CD4-positive, alpha-beta memory T cell (primary cell): ENCODE data around the gene SGTB. TPM values are rescaled to one million over a fixed set of nuclear protein-coding genes. Genes with fewer than 3 reads are reported as not detected.
A peak's percentile ranks its signal among the peaks of the same experiment; 100 is the strongest.

Experiments used
- CTCF ChIA-PET: fragments of 350-600 bp; sonication (Branson Sonifier 250); formaldehyde crosslinking; loops from one replicate; lab custom pipeline; 2021; ENCODE audit warnings: inconsistent platforms; ENCODE audit not compliant: partially characterized antibody; lab: Charles Lee
- POLR2A ChIA-PET: fragments of 350-600 bp; sonication (Branson Sonifier 250); formaldehyde crosslinking; loops from one replicate; lab custom pipeline; 2021; ENCODE audit not compliant: partially characterized antibody; lab: Charles Lee
- DNase-seq, 5 donors: peaks; one replicate each; pipeline versions ENCODE4 v3.0.0 to v3.0.0-alpha.2; 2020 to 2022; ENCODE audit warnings: mixed read lengths in 1 of 5
- H3K27ac ChIP-seq: one replicate; pipeline ENCODE4 v1.7.0; 2013; ENCODE audit warnings: low read depth, low read length
- H3K27me3 ChIP-seq: 2 replicates; pipeline ENCODE4 v1.7.0; 2013; ENCODE audit warnings: mild to moderate bottlenecking, low read length, moderate library complexity; ENCODE audit not compliant: insufficient read depth
- H3K36me3 ChIP-seq: 2 replicates; pipeline ENCODE4 v1.7.0; 2013; ENCODE audit warnings: mild to moderate bottlenecking, low read length, moderate library complexity; ENCODE audit not compliant: insufficient read depth
- H3K4me1 ChIP-seq: 2 replicates; pipeline ENCODE4 v1.7.0; 2013; ENCODE audit warnings: mild to moderate bottlenecking, low read length, moderate library complexity; ENCODE audit not compliant: insufficient read depth
- H3K4me3 ChIP-seq, 2 donors: one replicate each; pipeline ENCODE4 v1.7.0; 2013; ENCODE audit warnings: low read length in 2 of 2, mild to moderate bottlenecking in 1 of 2
- H3K9me3 ChIP-seq, 2 donors: one replicate each; pipeline ENCODE4 v1.7.0; 2013; ENCODE audit warnings: low read length in 2 of 2, control low read depth in 1 of 2; ENCODE audit not compliant: control insufficient read depth in 1 of 2
- H3K27ac Mint-ChIP-seq, 7 donors: one replicate each; pipeline ENCODE4 v1.8.0; 2020 to 2021; ENCODE audit warnings: mixed read lengths in 7 of 7, mild to moderate bottlenecking in 6 of 7, inconsistent platforms in 3 of 7, moderate library complexity in 3 of 7
- H3K27me3 Mint-ChIP-seq, 2 donors: one replicate each; pipeline ENCODE4 v1.8.0; 2020 to 2021; ENCODE audit warnings: mixed read lengths in 2 of 2
- H3K36me3 Mint-ChIP-seq, 2 donors: one replicate each; pipeline ENCODE4 v1.8.0; 2020 to 2021; ENCODE audit warnings: mixed read lengths in 2 of 2, inconsistent platforms in 1 of 2, mild to moderate bottlenecking in 1 of 2
- H3K4me1 Mint-ChIP-seq, 4 donors: one replicate each; pipeline ENCODE4 v1.8.0; 2020 to 2021; ENCODE audit warnings: mixed read lengths in 4 of 4, mild to moderate bottlenecking in 1 of 4
- H3K4me3 Mint-ChIP-seq, 8 donors: one replicate each; pipeline ENCODE4 v1.8.0; 2020 to 2021; ENCODE audit warnings: mixed read lengths in 8 of 8, mild to moderate bottlenecking in 7 of 8, moderate library complexity in 6 of 8, inconsistent platforms in 3 of 8
- H3K9me3 Mint-ChIP-seq, 8 donors: one replicate each; pipeline ENCODE4 v1.8.0; 2020 to 2021; ENCODE audit warnings: mixed read lengths in 8 of 8, mild to moderate bottlenecking in 5 of 8, inconsistent platforms in 3 of 8, moderate library complexity in 1 of 8
- intact Hi-C: fragments of 100-400 bp; cut with micrococcal nuclease; formaldehyde crosslinking; loops from one replicate; pipeline ENCODE4 v1.15.1; 2023
- polyA plus RNA-seq, 2 donors: library from polyadenylated mRNA; unstranded; fragments of 300-500 nt; fragmentation: Illumina TruSeq; gene quantifications; one replicate each; pipeline ENCODE4 v1.2.3, GENCODE V29; 2021
- total RNA-seq, 2 experiments: library from RNA; stranded (reverse); gene quantifications; one replicate each; pipeline ENCODE4 v1.2.3, GENCODE V29; 2021

SGTB gene
- total and polyA plus RNA-seq, 4 experiments from 2014 or later = 9.3 to 46.5 (median 32.4) TPM

GRCh38 chr5:65749956-65750355 lies 28.0 kb upstream of the SGTB start:
- POLR2A ChIA-PET = no interaction called here
- H3K27ac Mint-ChIP-seq = no peak overlapping the region
- H3K27me3 Mint-ChIP-seq = no peaks in the 10 kb centered on the region

GRCh38 chr5:65749221-65749844 lies 27.4 kb upstream of the SGTB start:
- no peaks in the 10 kb centered on the region for H3K36me3 Mint-ChIP-seq
- no peaks in the 10 kb centered on the region for H3K4me1 ChIP-seq
- no peak overlapping the region for H3K27ac ChIP-seq
- no peaks in the 10 kb centered on the region for H3K4me1 Mint-ChIP-seq
- H3K9me3 ChIP-seq = no peaks in the 10 kb centered on the region
- no peaks in the 10 kb centered on the region for H3K27me3 Mint-ChIP-seq
- no peak overlapping the region for H3K4me3 Mint-ChIP-seq
- no peak for DNase-seq
- H3K4me3 ChIP-seq = no peak overlapping the region
- no peaks in the 10 kb centered on the region for H3K27me3 ChIP-seq
- H3K27ac Mint-ChIP-seq = no peak overlapping the region
- no peaks in the 10 kb centered on the region for H3K9me3 Mint-ChIP-seq
- intact Hi-C loops = no loop called here
- ChIA-PET POLR2A (no interaction called here), CTCF (no interaction called here)
- H3K36me3 ChIP-seq = no peaks in the 10 kb centered on the region

More at GRCh38 chr5:65749956-65750355, 28.0 kb upstream of the SGTB start:
- DNase-seq = no peak
- Histone ChIP-seq H3K9me3 (no peaks in the 10 kb centered on the region), H3K36me3 (no peaks in the 10 kb centered on the region), H3K4me3 (no peak overlapping the region), H3K4me1 (no peaks in the 10 kb centered on the region), H3K27ac (no peak overlapping the region), H3K27me3 (no peaks in the 10 kb centered on the region)
- Mint-ChIP-seq H3K36me3 (no peaks in the 10 kb centered on the region), H3K9me3 (no peaks in the 10 kb centered on the region), H3K4me1 (no peaks in the 10 kb centered on the region), H3K4me3 (no peak overlapping the region)
- CTCF ChIA-PET = no interaction called here
- intact Hi-C loops = no loop called here

- Histone ChIP-seq H3K9me3 (no peaks in the 10 kb centered on the region), H3K4me3 (no peak overlapping the region), H3K36me3 (no peaks in the 10 kb centered on the region), H3K27ac (no peak overlapping the region), H3K27me3 (no peaks in the 10 kb centered on the region), H3K4me1 (no peaks in the 10 kb centered on the region)
- Mint-ChIP-seq H3K4me3 (no peak overlapping the region), H3K4me1 (peaks cover 0 to 6% (median 0%) of the 10 kb centered on the region in 4 donors), H3K36me3 (no peaks in the 10 kb centered on the region), H3K9me3 (peaks cover 0 to 3% (median 0%) of the 10 kb centered on the region in 8 donors), H3K27ac (peak overlapping the region in 1 of 7 donors; percentile 1), H3K27me3 (no peaks in the 10 kb centered on the region)
- ChIA-PET POLR2A (no interaction called here), CTCF (interaction anchor here (0.9 kb wide), 1 partner anchor 17 kb away, joined by 3 read pairs; no protein-coding TSS in a partner anchor)
- intact Hi-C loops = loop anchor here (1.0 kb wide), 1 partner anchor 429 kb away; no protein-coding TSS in a partner anchor
- peak in 4 of 5 donors; percentile 15 to 30 (median 17) for DNase-seq
Measured at GRCh38 chr5:65742565-65743231, 20.8 kb upstream of the SGTB start.

- H3K27ac ChIP-seq = no peak overlapping the region
- intact Hi-C loops = no loop called here
- Mint-ChIP-seq H3K27ac (no peak overlapping the region), H3K4me1 (peaks cover 0 to 11% (median 4%) of the 10 kb centered on the region in 4 donors), H3K9me3 (peaks cover 0 to 3% (median 0%) of the 10 kb centered on the region in 8 donors), H3K36me3 (no peaks in the 10 kb centered on the region), H3K27me3 (no peaks in the 10 kb centered on the region), H3K4me3 (no peak overlapping the region)
- H3K4me1 ChIP-seq = no peaks in the 10 kb centered on the region
- no peaks in the 10 kb centered on the region for H3K9me3 ChIP-seq
- no peak overlapping the region for H3K4me3 ChIP-seq
- CTCF ChIA-PET = interaction anchor here (1.2 kb wide), 1 partner anchor 12 kb away, joined by 3 read pairs; no protein-coding TSS in a partner anchor
- POLR2A ChIA-PET = no interaction called here
- no peak for DNase-seq
- no peaks in the 10 kb centered on the region for H3K27me3 ChIP-seq
- no peaks in the 10 kb centered on the region for H3K36me3 ChIP-seq
Measured at GRCh38 chr5:65739162-65739561, 17.3 kb upstream of the SGTB start.

GRCh38 chr5:65738305-65738704 lies 16.4 kb upstream of the SGTB start:
- Histone ChIP-seq H3K27me3 (no peaks in the 10 kb centered on the region), H3K27ac (no peak overlapping the region), H3K4me3 (no peak overlapping the region), H3K9me3 (no peaks in the 10 kb centered on the region), H3K36me3 (no peaks in the 10 kb centered on the region), H3K4me1 (no peaks in the 10 kb centered on the region)
- no peaks in the 10 kb centered on the region for H3K27me3 Mint-ChIP-seq
- DNase-seq = no peak
- ChIA-PET POLR2A (no interaction called here), CTCF (interaction anchor here (1.2 kb wide), 1 partner anchor 13 kb away, joined by 3 read pairs; no protein-coding TSS in a partner anchor)
- intact Hi-C loops = no loop called here
- peaks cover 0 to 3% (median 0%) of the 10 kb centered on the region in 8 donors for H3K9me3 Mint-ChIP-seq
- H3K4me3 Mint-ChIP-seq = no peak overlapping the region
- H3K36me3 Mint-ChIP-seq = no peaks in the 10 kb centered on the region
- H3K27ac Mint-ChIP-seq = no peak overlapping the region
- H3K4me1 Mint-ChIP-seq = peaks cover 0 to 12% (median 4%) of the 10 kb centered on the region in 4 donors

- Mint-ChIP-seq H3K36me3 (no peaks in the 10 kb centered on the region), H3K27me3 (no peaks in the 10 kb centered on the region), H3K4me3 (no peak overlapping the region), H3K9me3 (peaks cover 0 to 3% (median 0%) of the 10 kb centered on the region in 8 donors), H3K4me1 (peaks cover 0 to 11% (median 4%) of the 10 kb centered on the region in 4 donors), H3K27ac (no peak overlapping the region)
- H3K27ac ChIP-seq = no peak overlapping the region
- POLR2A ChIA-PET = no interaction called here
- DNase-seq = no peak
- no peaks in the 10 kb centered on the region for H3K36me3 ChIP-seq
- no peaks in the 10 kb centered on the region for H3K9me3 ChIP-seq
- CTCF ChIA-PET = no interaction called here
- H3K4me1 ChIP-seq = no peaks in the 10 kb centered on the region
- intact Hi-C loops = no loop called here
- no peak overlapping the region for H3K4me3 ChIP-seq
- no peaks in the 10 kb centered on the region for H3K27me3 ChIP-seq
Measured at GRCh38 chr5:65737842-65738241, 15.9 kb upstream of the SGTB start.

- CTCF ChIA-PET = no interaction called here
Measured at GRCh38 chr5:65736011-65736410, 14.1 kb upstream of the SGTB start.

More at GRCh38 chr5:65736011-65736410, 14.1 kb upstream of the SGTB start:
- intact Hi-C loops = no loop called here
- Mint-ChIP-seq H3K36me3 (no peaks in the 10 kb centered on the region), H3K4me1 (peaks cover 0 to 8% (median 4%) of the 10 kb centered on the region in 4 donors), H3K9me3 (peaks cover 0 to 3% (median 0%) of the 10 kb centered on the region in 8 donors), H3K27ac (no peak overlapping the region), H3K27me3 (no peaks in the 10 kb centered on the region), H3K4me3 (no peak overlapping the region)
- no peak overlapping the region for H3K27ac ChIP-seq
- DNase-seq = no peak
- H3K36me3 ChIP-seq = no peaks in the 10 kb centered on the region
- H3K4me1 ChIP-seq = no peaks in the 10 kb centered on the region
- POLR2A ChIA-PET = interaction anchor here (1.9 kb wide), 1 partner anchor 13 kb away, joined by 8 read pairs; the partner anchor contains the start of gene NLN
- no peaks in the 10 kb centered on the region for H3K9me3 ChIP-seq
- H3K27me3 ChIP-seq = no peaks in the 10 kb centered on the region
- H3K4me3 ChIP-seq = no peak overlapping the region
